Panc1 (cell line): ENCODE measurements around the gene TOR1AIP2. TPM values are rescaled to one million over a fixed set of nuclear protein-coding genes. Genes with fewer than 3 reads are reported as not detected.

Source experiments
- ATAC-seq: fragments of 200-7000 bp; cut with Tn5 transposase; 2 replicates; pipeline ENCODE4 v1.9.1; 2020; ENCODE audit warnings: mild to moderate bottlenecking, moderate library complexity
- BruUV-seq: library from RNA; stranded (reverse); fragments of 400-500 nt; replicated peaks from 2 replicates; lab custom pipeline; 2021; lab: Mats Ljungman, UMichigan
- CTCF ChIA-PET: fragments of 300-600 bp; sonication (Branson Sonifier 250); formaldehyde crosslinking; loops from one replicate; lab custom pipeline; 2022; ENCODE audit warnings: antibody characterized with exemption; lab: Charles Lee
- POLR2A ChIA-PET: fragments of 300-600 bp; sonication (Branson Sonifier 250); formaldehyde crosslinking; loops from one replicate; lab custom pipeline; 2022; ENCODE audit warnings: antibody characterized with exemption; lab: Charles Lee
- DNase-seq: peaks from one replicate; pipeline ENCODE4 v3.0.0-alpha.2; 2010; ENCODE audit warnings: low read depth, low spot score
- H3K27ac ChIP-seq: 2 replicates; pipeline ENCODE4 v1.5.1; 2011; ENCODE audit warnings: mild to moderate bottlenecking, low read length, inconsistent platforms
- H3K27me3 ChIP-seq: fragments of 200-500 bp; sonication (Bioruptor generic); 2 replicates; pipeline ENCODE4 v1.6.0; 2014; ENCODE audit warnings: low read length, inconsistent platforms; ENCODE audit not compliant: control insufficient read depth, insufficient read depth
- H3K36me3 ChIP-seq: fragments of 200-500 bp; sonication (Bioruptor generic); 2 replicates; pipeline ENCODE4 v1.5.1; 2014; ENCODE audit warnings: inconsistent platforms, mild to moderate bottlenecking, low read length, moderate library complexity; ENCODE audit not compliant: control insufficient read depth, insufficient read depth
- H3K4me1 ChIP-seq: 2 replicates; pipeline ENCODE4 v1.5.1; 2011; ENCODE audit warnings: inconsistent platforms, mild to moderate bottlenecking, low read length, moderate library complexity; ENCODE audit not compliant: control insufficient read depth, insufficient read depth
- H3K4me3 ChIP-seq, 2 experiments: 2 replicates each; pipeline ENCODE4 v1.5.1; 2011 to 2012; ENCODE audit warnings: low read depth in 2 of 2, low read length in 2 of 2, mild to moderate bottlenecking in 2 of 2, inconsistent platforms in 1 of 2, moderate library complexity in 1 of 2
- H3K9me3 ChIP-seq: fragments of 200-500 bp; sonication (Bioruptor generic); 2 replicates; pipeline ENCODE4 v1.5.1; 2014; ENCODE audit warnings: low read depth, mild to moderate bottlenecking, inconsistent platforms, low read length, moderate library complexity; ENCODE audit not compliant: control insufficient read depth, insufficient read depth
- POLR2AphosphoS5 ChIP-seq: IDR thresholded peaks from 2 replicates; pipeline ENCODE4 v1.6.1; 2012; ENCODE audit warnings: mild to moderate bottlenecking, low read depth, low read length, moderate library complexity
- SIN3A ChIP-seq: IDR thresholded peaks from 2 replicates; pipeline ENCODE4 v1.6.1; 2012; ENCODE audit warnings: low read depth, mild to moderate bottlenecking, low read length, moderate library complexity, borderline replicate concordance; ENCODE audit not compliant: insufficient read depth
- TCF7L2 ChIP-seq: IDR thresholded peaks from 2 replicates; pipeline ENCODE4 v1.6.1; 2011; ENCODE audit warnings: mild to moderate bottlenecking, low read depth, low read length, inconsistent platforms
- in situ Hi-C: cut with HindIII; loops from 2 replicates; pipeline ENCODE4 v1.10.0; 2016; ENCODE audit warnings: low sequenced_read_pairs, low pct_unique_long_range_greater_than_20kb
- intact Hi-C: fragments of 100-400 bp; cut with micrococcal nuclease; formaldehyde crosslinking; loops from one replicate; pipeline ENCODE4 v1.10.0; 2022; ENCODE audit not compliant: unreplicated experiment
- total RNA-seq: library from RNA; stranded (reverse); gene quantifications from one replicate; pipeline ENCODE4 v1.2.1, GENCODE V29; 2021; ENCODE audit not compliant: unreplicated experiment
- TF ChIP-seq, protein P1 (sequence below): fragments of 450-650 bp; IDR thresholded peaks from 2 replicates; pipeline ENCODE4 v1.5.1; 2017; ENCODE audit warnings: mild to moderate bottlenecking
- TF ChIP-seq, protein P2 (sequence below), 2 experiments: IDR thresholded peaks; 2 replicates each; pipeline ENCODE4 v1.6.1; 2011 to 2012; ENCODE audit warnings: low read depth in 2 of 2, control low read depth in 1 of 2, low read length in 1 of 2, mild to moderate bottlenecking in 1 of 2, moderate library complexity in 1 of 2; ENCODE audit not compliant: insufficient read depth in 1 of 2

The TOR1AIP2 gene
- total RNA-seq, 1 experiment from 2014 or later, result 94.9 TPM

DNA sequence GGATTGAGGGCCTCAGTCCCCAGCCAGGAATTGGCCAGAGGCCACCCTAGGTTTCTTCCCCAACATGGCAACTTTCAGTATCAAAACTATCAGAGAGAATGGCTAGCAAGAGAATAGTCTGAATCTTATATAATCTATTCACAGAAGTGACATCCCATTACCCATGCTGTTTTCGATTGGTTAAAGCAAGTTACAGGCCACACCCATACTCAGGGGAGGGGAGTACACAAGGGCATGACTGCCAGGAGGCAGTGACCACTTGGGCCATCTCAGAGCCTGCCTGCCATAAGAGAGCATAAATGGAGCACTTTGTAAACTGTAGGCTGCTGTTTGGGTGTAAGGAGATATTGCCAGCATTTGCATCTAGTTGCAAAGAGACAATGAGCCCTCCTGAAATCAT is 69.1 kb downstream of the TOR1AIP2 start:
- POLR2A ChIA-PET, result no interaction called here
- DNase-seq, result no peak
- H3K27ac ChIP-seq, result no peak overlapping the region
- in situ Hi-C loops, result no loop called here
- intact Hi-C loops, result no loop called here
- H3K36me3 ChIP-seq, result no peaks in the 10 kb centered on the region
- no peaks in the 10 kb centered on the region for H3K4me1 ChIP-seq
- H3K27me3 ChIP-seq, result 0 out of 2 replicates have a peak, but pooled peaks cover 2% of the 10 kb centered on the region
- H3K9me3 ChIP-seq, result no peaks in the 10 kb centered on the region
- no peak for ATAC-seq
- CTCF ChIA-PET, result interaction anchor here (0.7 kb wide), 1 partner anchor 297 kb away, joined by 4 read pairs; no protein-coding TSS in a partner anchor
- TF ChIP-seq TCF7L2 (no peak), SIN3A (no peak), POLR2AphosphoS5 (no peak)
- TF ChIP-seq, protein P1, sequence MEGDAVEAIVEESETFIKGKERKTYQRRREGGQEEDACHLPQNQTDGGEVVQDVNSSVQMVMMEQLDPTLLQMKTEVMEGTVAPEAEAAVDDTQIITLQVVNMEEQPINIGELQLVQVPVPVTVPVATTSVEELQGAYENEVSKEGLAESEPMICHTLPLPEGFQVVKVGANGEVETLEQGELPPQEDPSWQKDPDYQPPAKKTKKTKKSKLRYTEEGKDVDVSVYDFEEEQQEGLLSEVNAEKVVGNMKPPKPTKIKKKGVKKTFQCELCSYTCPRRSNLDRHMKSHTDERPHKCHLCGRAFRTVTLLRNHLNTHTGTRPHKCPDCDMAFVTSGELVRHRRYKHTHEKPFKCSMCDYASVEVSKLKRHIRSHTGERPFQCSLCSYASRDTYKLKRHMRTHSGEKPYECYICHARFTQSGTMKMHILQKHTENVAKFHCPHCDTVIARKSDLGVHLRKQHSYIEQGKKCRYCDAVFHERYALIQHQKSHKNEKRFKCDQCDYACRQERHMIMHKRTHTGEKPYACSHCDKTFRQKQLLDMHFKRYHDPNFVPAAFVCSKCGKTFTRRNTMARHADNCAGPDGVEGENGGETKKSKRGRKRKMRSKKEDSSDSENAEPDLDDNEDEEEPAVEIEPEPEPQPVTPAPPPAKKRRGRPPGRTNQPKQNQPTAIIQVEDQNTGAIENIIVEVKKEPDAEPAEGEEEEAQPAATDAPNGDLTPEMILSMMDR, result no peak
- TF ChIP-seq, protein P2, sequence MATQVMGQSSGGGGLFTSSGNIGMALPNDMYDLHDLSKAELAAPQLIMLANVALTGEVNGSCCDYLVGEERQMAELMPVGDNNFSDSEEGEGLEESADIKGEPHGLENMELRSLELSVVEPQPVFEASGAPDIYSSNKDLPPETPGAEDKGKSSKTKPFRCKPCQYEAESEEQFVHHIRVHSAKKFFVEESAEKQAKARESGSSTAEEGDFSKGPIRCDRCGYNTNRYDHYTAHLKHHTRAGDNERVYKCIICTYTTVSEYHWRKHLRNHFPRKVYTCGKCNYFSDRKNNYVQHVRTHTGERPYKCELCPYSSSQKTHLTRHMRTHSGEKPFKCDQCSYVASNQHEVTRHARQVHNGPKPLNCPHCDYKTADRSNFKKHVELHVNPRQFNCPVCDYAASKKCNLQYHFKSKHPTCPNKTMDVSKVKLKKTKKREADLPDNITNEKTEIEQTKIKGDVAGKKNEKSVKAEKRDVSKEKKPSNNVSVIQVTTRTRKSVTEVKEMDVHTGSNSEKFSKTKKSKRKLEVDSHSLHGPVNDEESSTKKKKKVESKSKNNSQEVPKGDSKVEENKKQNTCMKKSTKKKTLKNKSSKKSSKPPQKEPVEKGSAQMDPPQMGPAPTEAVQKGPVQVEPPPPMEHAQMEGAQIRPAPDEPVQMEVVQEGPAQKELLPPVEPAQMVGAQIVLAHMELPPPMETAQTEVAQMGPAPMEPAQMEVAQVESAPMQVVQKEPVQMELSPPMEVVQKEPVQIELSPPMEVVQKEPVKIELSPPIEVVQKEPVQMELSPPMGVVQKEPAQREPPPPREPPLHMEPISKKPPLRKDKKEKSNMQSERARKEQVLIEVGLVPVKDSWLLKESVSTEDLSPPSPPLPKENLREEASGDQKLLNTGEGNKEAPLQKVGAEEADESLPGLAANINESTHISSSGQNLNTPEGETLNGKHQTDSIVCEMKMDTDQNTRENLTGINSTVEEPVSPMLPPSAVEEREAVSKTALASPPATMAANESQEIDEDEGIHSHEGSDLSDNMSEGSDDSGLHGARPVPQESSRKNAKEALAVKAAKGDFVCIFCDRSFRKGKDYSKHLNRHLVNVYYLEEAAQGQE (IDR thresholded peaks at IDR 0.05; ENCODE audit: insufficient read depth in 1 of 2, low read depth in 2 of 2, low read length in 1 of 2), result no peak
- no TSS peak for BruUV-seq
- no peak overlapping the region for H3K4me3 ChIP-seq

DNA sequence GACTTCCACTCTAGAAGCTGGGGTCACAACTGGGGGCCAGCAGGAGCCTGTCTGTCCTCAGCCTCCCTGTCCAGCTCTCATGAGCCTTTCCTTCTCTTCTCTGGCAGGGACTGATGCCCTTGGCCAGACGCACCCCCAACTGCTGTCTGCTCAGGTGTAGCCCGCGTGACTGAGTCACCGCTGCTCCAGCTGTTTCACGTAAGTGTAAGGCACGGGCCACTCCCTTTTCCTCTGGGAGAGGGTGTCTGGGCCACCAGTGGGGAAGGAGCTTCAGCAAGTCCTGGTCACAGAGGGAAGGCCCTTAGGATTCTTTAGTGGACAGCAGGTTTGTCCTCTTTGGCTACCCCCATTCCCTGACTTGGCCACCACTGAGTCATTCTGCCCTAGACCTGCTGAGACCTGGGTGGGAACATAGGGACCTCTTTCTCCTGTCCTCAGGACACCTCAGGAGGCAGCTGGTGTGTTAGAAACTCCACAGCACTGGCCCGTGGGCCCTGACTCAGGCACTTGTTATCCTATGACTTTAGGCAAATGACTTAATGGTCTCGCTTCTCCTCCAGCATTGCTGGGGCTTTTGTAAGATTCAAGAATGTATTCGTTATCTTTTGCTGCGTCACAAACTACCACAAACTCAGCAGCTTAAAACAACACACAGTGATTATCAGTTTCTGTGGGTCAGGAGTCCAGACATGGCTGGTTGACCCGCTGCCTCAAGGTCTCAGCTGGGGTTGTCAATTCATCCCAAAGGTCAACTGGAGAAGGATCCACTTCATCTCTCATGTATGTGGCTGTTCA is 69.7 kb downstream of the TOR1AIP2 start:
- no TSS peak for BruUV-seq
- TF ChIP-seq TCF7L2 (no peak), SIN3A (no peak), POLR2AphosphoS5 (no peak)
- TF ChIP-seq, protein P1, result no peak
- TF ChIP-seq, protein P2 (IDR thresholded peaks at IDR 0.05; ENCODE audit: insufficient read depth in 1 of 2, low read depth in 2 of 2, low read length in 1 of 2), result no peak
- Histone ChIP-seq H3K4me1 (no peaks in the 10 kb centered on the region), H3K4me3 (no peak overlapping the region), H3K36me3 (no peaks in the 10 kb centered on the region), H3K27ac (no peak overlapping the region), H3K27me3 (0 out of 2 replicates have a peak, but pooled peaks cover 2% of the 10 kb centered on the region), H3K9me3 (no peaks in the 10 kb centered on the region)
- DNase-seq (no peak), ATAC-seq (no peak)
- intact Hi-C loops, result no loop called here
- POLR2A ChIA-PET, result no interaction called here
- in situ Hi-C loops, result no loop called here
- CTCF ChIA-PET, result no interaction called here
